ENCODE measurements around the gene GARIN6.
"Not testable (repeated sequence)": the region's sequence is repeated elsewhere in the genome, so short reads cannot be mapped to it uniquely, and the experiment has no call there.

Gene GARIN6

DNA sequence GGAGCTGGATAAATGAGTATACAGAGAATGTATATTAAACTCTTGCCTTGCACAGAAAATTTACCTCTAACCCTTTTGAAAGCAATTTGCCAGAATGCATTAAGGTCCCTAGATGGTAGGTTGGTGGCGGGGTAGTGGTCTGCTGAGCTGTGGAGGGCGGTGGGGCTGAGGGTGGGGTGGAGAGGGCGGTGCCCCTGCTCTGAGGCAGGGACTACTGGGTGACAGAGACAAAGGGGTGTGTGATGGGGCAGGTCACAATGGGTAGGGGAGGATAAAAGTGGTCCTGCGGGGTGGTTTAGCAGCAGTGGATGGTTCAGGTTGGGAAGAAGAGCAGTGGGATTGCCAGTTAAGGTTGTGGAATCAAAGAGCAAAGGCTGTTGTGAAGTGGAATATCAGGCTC lies at the start of gene GARIN6:
GARIN6 (plus strand) TSS at position 301 of the 400 bp plus-strand sequence. CDS start 422 bp downstream, outside the sequence.
- no peak for DNase-seq (ENCODE audit: low spot score)

DNA sequence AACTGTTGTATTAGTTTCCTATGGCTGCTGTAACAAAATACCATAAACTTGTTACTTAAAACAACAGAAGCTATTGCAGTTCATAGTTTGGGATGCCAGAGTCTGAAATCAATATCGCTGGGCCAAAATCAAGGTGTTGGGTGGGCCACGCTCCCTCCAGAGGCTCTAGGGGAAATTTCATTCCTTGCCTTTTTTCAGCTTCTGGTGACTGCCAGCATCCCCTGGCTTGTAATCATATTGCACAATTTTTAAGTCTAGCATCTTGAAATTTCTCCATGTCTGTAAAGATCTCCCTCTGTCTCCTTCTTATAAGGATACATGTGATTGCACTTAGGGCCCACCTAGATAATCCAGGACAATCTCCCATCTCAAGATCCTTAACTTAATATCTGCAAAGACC lies 48.8 kb upstream of the GARIN6 start:
- no peak for DNase-seq (ENCODE audit: low spot score)

- DNase-seq (ENCODE audit: low spot score), result no peak
Measured at GRCh38 chr12:99600388-99600787, 47.2 kb upstream of the GARIN6 start.

GRCh38 chr12:99609455-99610181 lies 37.9 kb upstream of the GARIN6 start:
- no peak for DNase-seq (ENCODE audit: low spot score)

DNA sequence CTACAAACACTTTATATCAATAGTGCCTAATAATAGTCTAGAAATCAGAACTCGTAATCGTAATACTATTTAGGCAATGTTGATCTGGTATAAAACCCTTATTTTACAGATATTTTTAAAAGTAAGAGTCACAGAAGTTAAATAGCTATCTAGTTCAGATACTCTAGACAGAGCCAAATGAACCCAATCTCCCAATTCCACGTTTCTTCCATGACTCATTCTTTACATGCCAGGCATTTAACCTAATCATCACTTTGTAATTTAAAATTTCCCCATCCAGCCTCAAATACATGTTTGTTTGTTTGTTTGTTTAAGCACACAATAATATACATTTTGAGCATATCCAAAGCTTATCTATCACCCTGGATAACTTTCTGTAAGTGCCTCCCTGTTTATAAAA lies 36.4 kb upstream of the GARIN6 start:
- DNase-seq (ENCODE audit: low spot score), result peak; percentile 2

DNA sequence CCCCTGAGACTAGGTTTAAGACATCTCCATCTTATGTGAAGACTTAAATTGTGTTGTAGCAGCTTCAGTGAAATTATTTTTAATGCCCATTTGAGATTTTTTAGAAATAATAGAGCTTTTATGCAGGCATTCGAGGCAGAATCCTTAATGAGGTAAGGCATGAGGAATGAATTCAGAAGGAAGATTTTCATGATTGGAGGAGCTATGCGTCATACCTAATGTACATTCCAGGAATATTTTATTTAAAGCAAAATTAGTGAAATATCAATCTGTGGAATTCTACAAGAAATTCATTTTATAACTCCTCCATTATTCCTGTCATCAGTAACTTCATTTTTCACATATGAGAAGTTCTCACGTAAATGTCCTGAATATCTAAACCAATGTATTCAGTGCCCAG lies 36.0 kb upstream of the GARIN6 start:
- no peak for DNase-seq (ENCODE audit: low spot score)

DNA sequence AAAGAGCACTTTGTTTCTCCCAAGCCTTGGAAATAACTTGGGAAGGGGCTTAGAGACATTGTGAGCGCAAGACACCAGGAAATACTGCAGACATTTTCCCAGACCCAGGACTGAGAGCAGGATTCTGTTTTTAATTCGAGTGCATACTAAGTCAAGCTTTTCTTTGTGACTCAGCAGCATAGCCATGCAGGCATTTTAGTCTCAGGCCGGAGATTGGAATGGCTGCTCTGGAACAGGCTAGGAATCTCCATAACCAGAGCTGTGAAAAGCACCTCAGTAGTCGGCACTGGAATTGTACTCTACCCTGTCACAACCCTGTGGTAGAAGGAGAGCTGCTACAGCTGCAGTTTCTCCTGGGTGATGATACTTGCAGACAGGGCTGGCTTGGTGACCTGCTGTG lies 28.9 kb upstream of the GARIN6 start:
- DNase-seq (ENCODE audit: low spot score), result no peak

GRCh38 chr12:99619389-99620158 lies 28.0 kb upstream of the GARIN6 start:
- DNase-seq (ENCODE audit: low spot score), result peak; percentile 33

GRCh38 chr12:99620159-99620479 lies 27.4 kb upstream of the GARIN6 start:
- DNase-seq (ENCODE audit: low spot score), result no peak

- DNase-seq (ENCODE audit: low spot score), result not testable (repeated sequence)
Measured at GRCh38 chr12:99624591-99624990, 23.0 kb upstream of the GARIN6 start.

DNA sequence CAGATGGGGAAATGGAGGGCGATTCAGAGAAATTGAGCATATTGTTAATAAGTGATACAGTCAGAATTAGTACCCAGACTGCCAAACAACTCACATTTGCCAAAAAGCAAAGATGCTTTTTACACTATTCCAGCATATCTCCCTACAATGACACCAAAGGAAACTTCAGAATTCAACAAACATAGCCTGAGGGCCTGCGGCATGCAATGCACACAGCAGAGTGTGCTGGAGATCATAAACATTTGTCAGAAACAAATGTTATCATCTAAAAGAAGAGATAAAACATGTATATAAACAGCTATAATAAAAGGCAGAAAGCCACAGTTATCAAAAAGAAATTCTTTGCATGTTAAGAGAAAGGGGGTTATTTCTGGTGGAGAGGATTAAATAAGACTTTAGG lies 20.1 kb upstream of the GARIN6 start:
- DNase-seq (ENCODE audit: low spot score), result no peak

DNA sequence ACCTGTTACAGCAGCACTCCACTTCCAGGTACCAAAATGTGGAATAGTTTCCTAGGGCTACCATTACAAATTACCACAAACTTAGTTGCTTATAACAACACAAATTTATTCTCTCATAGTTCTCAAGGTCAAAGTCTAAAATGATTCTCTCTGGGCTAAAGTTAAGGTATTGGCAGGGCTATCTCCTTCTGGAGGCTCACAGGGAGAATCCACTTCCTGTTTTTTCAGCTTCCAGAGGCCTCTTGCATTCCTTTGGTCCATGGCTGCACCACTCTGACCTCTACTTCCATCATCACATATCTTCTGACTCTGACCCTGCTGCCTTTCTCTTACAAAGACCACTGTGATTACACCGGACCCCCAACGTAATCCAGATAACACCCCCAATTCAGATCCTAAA lies 2.9 kb upstream of the GARIN6 start:
- DNase-seq (ENCODE audit: low spot score), result no peak

GRCh38 chr12:99648183-99648582 lies 630 bp downstream of the GARIN6 start:
- no peak for DNase-seq (ENCODE audit: low spot score)

DNA sequence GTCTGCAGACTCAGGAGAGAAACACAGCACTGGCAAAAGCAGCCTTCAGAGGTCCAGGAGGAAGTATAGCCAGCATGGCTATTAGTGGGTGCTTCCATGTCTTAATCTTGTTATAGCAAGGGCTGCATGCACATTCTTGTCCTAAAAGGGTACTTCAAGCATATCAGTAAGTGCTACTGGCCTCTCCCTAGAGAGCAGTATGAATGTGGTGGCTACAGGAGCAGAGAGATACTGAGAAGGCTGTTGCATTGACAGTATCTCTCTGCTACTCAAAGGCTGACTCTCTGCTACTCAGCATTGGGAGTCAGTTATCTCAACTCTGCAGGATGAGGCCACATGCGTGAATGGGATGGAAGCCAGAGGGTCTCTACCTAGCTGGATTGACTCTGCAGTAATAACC lies 2.0 kb downstream of the GARIN6 start:
- no peak for DNase-seq (ENCODE audit: low spot score)

DNA sequence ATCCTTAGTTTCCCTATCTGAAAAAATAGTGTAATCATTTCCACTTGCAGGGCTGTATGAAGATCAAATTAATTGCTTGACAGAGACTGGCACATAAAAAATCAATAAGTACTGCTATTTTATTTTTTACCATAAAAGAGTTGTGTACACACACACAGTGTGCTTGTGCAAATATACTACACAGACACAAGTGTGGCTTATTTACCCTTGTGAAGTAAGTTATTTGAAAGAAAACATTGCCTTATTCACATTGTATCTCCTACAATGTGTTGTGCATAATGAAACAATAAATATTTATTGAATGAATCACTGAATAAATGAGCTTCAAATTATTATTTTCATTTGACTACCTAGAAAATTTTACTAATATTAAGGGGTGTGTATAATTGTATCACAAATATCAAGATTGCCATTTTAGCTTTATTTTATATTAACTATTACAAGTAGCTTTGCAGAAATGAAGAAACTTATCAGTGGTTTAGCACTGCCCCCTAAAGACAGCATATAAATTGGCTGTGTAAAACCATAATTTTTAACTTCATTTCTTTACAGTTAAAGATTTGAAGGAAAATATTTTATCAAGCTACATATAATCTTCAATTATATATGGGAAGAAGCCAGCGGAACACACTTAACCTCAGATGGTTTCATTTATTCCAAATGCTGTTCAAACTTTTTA lies 11.3 kb downstream of the GARIN6 start:
- DNase-seq (ENCODE audit: low spot score), result no peak

DNA sequence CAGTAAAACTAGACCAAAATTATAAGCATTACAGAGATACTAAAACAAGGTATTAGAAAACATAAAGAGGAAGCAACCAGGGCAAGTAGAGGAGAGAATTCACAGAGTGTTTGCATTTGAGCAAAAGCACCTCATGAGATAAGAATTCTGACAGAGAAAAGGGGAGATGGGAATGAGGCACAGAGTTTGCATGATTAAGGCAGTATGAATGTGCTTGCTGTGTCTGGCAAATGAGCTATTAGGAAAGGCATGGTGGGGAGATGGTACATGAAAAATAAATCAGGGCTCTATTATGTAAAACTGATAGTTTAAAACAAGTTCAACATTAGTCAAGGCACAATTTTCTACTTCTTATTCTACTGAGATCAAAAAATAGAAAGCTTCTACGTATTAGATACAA lies 23.1 kb downstream of the GARIN6 start:
- DNase-seq (ENCODE audit: low spot score), result no peak

DNA sequence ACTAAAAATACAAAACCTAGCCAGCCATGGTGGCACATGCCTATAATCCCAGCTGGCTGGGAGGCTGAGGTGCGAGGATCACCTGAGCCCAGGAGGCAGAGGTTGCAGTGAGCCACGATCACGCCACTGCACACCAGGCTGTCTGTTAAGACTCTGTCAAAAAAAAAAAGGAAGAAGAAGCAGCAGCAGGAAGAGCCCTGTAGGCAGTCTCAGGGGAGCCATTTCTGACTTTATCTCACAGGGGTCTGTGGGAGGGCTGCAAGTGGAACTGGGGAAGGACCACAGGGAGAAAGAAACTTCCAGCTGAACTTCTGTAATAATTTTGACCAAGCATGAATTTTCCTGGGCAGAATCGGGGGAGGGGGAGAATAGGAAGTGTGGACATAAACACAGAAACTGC lies 32.7 kb downstream of the GARIN6 start:
- no peak for DNase-seq (ENCODE audit: low spot score)

DNA sequence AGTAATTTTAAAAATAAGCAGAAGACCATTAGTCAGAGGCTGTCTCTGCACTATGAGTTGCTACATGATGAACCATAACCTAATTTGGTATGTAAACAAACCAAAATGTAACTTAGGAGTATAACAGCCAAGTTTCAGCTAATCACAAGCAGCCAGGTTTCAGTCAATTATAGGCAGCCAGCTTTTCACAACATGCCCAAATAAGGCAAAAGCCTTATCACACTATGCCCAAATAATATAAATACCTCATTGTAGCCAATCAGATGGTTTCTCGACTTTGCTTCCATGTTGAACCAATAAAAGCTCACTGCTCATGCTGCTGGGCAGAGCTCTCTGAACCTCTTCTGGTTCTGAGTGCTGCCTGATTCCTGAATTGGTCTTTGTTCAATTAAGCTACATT lies 38.6 kb downstream of the GARIN6 start:
- DNase-seq (ENCODE audit: low spot score), result no peak

DNA sequence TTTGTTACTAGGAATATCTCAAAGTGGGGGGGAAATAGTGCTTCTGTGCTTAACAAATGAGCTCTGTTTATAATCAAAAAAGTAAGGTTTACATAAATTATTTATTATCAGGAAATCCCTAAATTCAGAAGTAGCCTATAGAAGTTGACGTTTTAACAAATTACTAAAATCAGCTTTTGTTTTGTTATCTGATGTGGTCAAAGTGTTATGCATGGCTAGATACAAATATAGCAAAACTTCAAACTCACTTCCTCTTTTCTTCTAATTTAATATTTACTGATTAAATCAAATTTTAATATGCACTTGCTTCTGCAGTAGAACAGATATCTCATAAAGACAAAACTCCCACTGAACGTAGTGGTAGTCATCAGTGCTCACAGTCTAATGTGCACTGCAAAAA lies 47.5 kb downstream of the GARIN6 start:
- DNase-seq (ENCODE audit: low spot score), result no peak
